Psoas muscle (tissue), 8 donors: ENCODE measurements around the gene AKAP9. TPM values are rescaled to one million over a fixed set of nuclear protein-coding genes. Genes with fewer than 3 reads are reported as not detected.
"Not testable (repeated sequence)": the region's sequence is repeated elsewhere in the genome, so short reads cannot be mapped to it uniquely, and the experiment has no call there.

Experiments used
- ATAC-seq, 4 donors: fragments of 200-7000 bp; cut with Tn5 transposase; one replicate each; pipeline ENCODE4 v1.9.1; 2020; ENCODE audit warnings: moderate library complexity in 3 of 4, mild to moderate bottlenecking in 2 of 4
- DNase-seq, 2 donors: peaks; one replicate each; pipeline ENCODE4 v3.0.0-alpha.2; 2020
- H3K27ac ChIP-seq: fragments of 200-600 bp; one replicate; pipeline ENCODE4 v1.8.0; 2022
- H3K27me3 ChIP-seq, 3 donors: fragments of 200-600 bp in 1 of 3; one replicate each; pipeline versions ENCODE4 v1.6.1 to v1.8.0; 2013 to 2022; ENCODE audit warnings: low read length in 2 of 3, mild to moderate bottlenecking in 2 of 3, moderate library complexity in 1 of 3; ENCODE audit not compliant: insufficient read depth in 3 of 3
- H3K36me3 ChIP-seq, 2 donors: fragments of 200-600 bp in 1 of 2; one replicate each; pipeline versions ENCODE4 v1.6.1 to v1.8.0; 2013 to 2022; ENCODE audit warnings: low read depth in 1 of 2, mild to moderate bottlenecking in 1 of 2, moderate library complexity in 1 of 2; ENCODE audit not compliant: insufficient read depth in 1 of 2
- H3K4me1 ChIP-seq: fragments of 200-600 bp; one replicate; pipeline ENCODE4 v1.8.0; 2022
- H3K4me3 ChIP-seq: fragments of 200-600 bp; one replicate; pipeline ENCODE4 v1.8.0; 2022; ENCODE audit warnings: mild to moderate bottlenecking
- H3K9me3 ChIP-seq: fragments of 200-600 bp; one replicate; pipeline ENCODE4 v1.8.0; 2022
- WGBS, 3 donors: extraction: QIAGEN DNeasy Blood & Tissue Kit; methylation state at CpG; one replicate each; pipeline versions ENCODE4 v1.1.6 to v1.1.7; 2013; 5-methylcytosine and 5-hydroxymethylcytosine counted together
- intact Hi-C, 2 donors: fragments of 100-400 bp; cut with DNase I; formaldehyde crosslinking; loops; one replicate each; pipeline versions ENCODE4 v1.11.0 to v1.14.2; 2022
- polyA plus RNA-seq, 3 donors: library from polyadenylated mRNA; stranded (reverse); fragments of 200-250 nt; gene quantifications; one replicate each; pipeline ENCODE4 v1.2.3, GENCODE V29; 2013
- total RNA-seq, 4 donors: library from RNA; stranded (reverse); fragmentation: NEBNext Ultra II Directional in 2 of 4; extraction: Animal tissue kit (Norgen Biotek cat#: 25700) in 2 of 4; gene quantifications; one replicate each; pipeline versions ENCODE4 v1.2.1 to v1.2.4, GENCODE V29; 2021 to 2023
- TF ChIP-seq, protein P1 (sequence below): fragments of 200-600 bp; IDR thresholded peaks from one replicate; pipeline ENCODE4 v1.8.0; 2022; ENCODE audit warnings: antibody characterized with exemption
- donor health status: healthy with polysubstance abuse.
- donor health status: DM: no; HTN: no; CAD: no; lungs with moderate emphysema.
- donor health status: Bipolar disorder and iron deficiency.
- donor health status: healthy.
- donor health status: DM: yes; HTN: yes; CAD: no.
- donor health status: DM: no; HTN: no; CAD: no.
- donor health status: DM: no; HTN: no; CAD: no.
- donor health status: DM: yes; HTN: yes; CAD: no.

Gene AKAP9
- total and polyA plus RNA-seq, 7 donors = 6.0 to 44.4 (median 24.6) TPM

DNA sequence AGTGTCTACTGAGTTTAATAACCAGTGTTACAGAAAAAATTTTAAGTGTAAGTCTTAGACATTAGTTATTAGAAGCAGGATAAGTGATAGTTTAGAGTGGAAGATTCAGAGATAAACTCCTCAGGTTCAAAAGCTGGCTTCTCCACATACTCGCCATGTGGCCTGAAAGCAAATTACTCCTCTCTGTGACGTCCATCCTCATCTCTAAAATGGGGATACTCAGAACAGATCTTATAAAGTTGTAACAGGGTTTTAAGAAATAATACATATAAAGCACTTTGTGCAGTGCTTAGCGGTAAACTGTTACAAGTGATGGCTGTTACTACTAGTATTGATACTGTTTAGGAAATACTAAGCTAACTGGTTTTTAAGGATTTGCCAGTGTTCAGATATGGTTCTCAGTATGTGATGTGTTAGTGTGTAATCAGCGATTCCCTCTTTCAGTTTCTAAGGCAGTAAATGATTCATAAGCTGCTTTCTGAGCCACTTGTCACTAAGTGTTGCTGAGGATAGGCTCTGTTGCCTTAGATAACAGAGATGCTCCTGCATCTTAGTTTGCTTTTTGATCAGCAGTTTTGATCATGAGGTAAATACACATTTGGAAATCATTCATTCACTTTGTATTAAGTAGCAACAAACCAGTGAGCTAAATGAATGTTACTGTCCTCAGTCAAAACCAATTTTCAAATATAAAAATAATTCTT lies 134.9 kb downstream of the AKAP9 start:
- DNase-seq (no peak), ATAC-seq (no peak)
- Histone ChIP-seq H3K9me3 (no peaks in the 10 kb centered on the region), H3K4me1 (no peaks in the 10 kb centered on the region), H3K4me3 (no peak overlapping the region), H3K36me3 (peaks cover 0 to 99% of the 10 kb centered on the region in 2 donors), H3K27me3 (no peaks in the 10 kb centered on the region), H3K27ac (no peak overlapping the region)
- 95 to 97% (median 95%) methylated on average over 4 of the region's 4 CpGs for WGBS, 3 donors
- intact Hi-C loops = loop anchor here in 1 of 2 donors (10.0 kb wide), 1 partner anchor 429 kb away; no protein-coding TSS in a partner anchor
- TF ChIP-seq, protein P1, sequence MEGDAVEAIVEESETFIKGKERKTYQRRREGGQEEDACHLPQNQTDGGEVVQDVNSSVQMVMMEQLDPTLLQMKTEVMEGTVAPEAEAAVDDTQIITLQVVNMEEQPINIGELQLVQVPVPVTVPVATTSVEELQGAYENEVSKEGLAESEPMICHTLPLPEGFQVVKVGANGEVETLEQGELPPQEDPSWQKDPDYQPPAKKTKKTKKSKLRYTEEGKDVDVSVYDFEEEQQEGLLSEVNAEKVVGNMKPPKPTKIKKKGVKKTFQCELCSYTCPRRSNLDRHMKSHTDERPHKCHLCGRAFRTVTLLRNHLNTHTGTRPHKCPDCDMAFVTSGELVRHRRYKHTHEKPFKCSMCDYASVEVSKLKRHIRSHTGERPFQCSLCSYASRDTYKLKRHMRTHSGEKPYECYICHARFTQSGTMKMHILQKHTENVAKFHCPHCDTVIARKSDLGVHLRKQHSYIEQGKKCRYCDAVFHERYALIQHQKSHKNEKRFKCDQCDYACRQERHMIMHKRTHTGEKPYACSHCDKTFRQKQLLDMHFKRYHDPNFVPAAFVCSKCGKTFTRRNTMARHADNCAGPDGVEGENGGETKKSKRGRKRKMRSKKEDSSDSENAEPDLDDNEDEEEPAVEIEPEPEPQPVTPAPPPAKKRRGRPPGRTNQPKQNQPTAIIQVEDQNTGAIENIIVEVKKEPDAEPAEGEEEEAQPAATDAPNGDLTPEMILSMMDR = no peak

- no peak overlapping the region for H3K4me3 ChIP-seq
- no peak for DNase-seq
- no peaks in the 10 kb centered on the region for H3K4me1 ChIP-seq
- H3K36me3 ChIP-seq = peaks cover 0 to 100% of the 10 kb centered on the region in 2 donors
- H3K9me3 ChIP-seq = no peaks in the 10 kb centered on the region
- TF ChIP-seq, protein P1 = no peak
- no peaks in the 10 kb centered on the region for H3K27me3 ChIP-seq
- 44 to 70% (median 67%) methylated on average over 1 of the region's 1 CpG for WGBS, 3 donors
- no peak for ATAC-seq
- H3K27ac ChIP-seq = no peak overlapping the region
- intact Hi-C loops = loop anchor here in 1 of 2 donors (10.0 kb wide), 1 partner anchor 428 kb away; no protein-coding TSS in a partner anchor
These were observed 135.8 kb downstream of the AKAP9 start for GRCh38 chr7:92076509-92076908.

DNA sequence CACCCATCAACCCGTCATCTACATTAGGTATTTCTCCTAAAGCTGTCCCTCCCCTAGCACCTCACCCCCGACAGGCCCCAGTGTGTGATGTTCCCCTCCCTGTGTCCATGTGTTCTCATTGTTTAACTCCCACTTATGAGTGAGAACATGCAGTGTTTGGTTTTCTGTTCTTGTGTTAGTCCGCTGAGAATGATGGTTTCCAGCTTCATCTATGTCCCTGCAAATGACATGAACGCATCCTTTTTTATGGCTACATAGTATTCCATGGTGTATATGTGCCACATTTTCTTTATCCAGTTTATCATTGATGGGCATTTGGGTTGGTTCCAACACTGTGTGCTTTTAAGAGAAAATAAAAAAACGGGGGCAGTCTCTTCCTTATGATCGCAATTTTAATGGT lies 143.3 kb downstream of the AKAP9 start:
- H3K27ac ChIP-seq, DNase-seq, H3K27me3 ChIP-seq, H3K4me3 ChIP-seq, ATAC-seq, H3K9me3 ChIP-seq, H3K4me1 ChIP-seq: not testable (repeated sequence)
- H3K36me3 ChIP-seq = peaks cover 3 to 100% of the 10 kb centered on the region in 2 donors
- intact Hi-C loops = loop anchor here in 1 of 2 donors (5.0 kb wide), 2 partner anchors 133 to 418 kb away; no protein-coding TSS in a partner anchor
- WGBS, 3 donors = 96 to 98% (median 98%) methylated on average over 6 of the region's 6 CpGs

DNA sequence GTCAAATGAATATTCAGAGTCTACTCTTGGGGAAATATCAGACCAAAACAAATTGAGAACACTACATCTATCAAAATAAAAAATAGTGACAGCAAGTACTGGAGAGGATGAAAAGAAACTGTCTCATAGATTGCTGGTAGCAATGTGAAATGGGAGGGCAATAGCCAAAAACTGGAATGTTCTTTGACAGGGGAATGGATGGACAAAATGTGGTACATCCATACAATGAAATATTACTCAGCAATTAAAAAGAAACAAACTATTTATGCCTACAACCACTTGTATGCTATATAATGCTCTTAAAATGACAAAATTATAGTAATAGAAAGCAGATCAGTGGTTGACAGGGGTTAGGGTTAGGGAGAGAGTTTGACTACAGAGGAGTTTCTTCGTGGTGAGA lies 147.6 kb downstream of the AKAP9 start:
- WGBS, 3 donors = 96 to 100% (median 100%) methylated on average over 1 of the region's 1 CpG
- intact Hi-C loops = no loop called here
- ATAC-seq = no peak

DNA sequence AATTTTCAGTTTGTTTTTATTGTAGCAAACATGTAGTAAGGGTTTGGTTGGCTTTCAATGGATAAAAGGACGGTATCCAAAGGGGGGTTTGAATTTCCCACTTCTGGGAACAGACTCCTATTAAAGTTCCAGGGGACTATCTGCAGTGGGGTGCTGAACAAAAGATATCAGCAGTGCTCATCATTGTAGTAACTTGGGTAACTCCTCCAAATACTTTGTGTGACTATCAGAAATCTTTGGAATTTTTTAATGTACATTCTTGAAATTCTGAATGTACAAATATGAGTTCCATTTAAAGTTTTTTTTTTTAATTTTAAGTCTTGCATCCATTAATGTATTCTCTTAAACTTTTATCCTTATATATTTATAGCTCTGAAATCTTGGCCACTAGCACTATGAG lies 151.5 kb downstream of the AKAP9 start:
- no peaks in the 10 kb centered on the region for H3K9me3 ChIP-seq
- H3K4me3 ChIP-seq = no peak overlapping the region
- 68 to 94% (median 78%) methylated on average over 1 of the region's 1 CpG for WGBS, 3 donors
- TF ChIP-seq, protein P1 = no peak
- ATAC-seq (no peak), DNase-seq (no peak)
- H3K36me3 ChIP-seq = peaks cover 9 to 93% of the 10 kb centered on the region in 2 donors
- intact Hi-C loops = loop anchor here (5.0 to 10.0 kb wide), 2 partner anchors 125 to 303 kb away; no protein-coding TSS in a partner anchor
- no peaks in the 10 kb centered on the region for H3K27me3 ChIP-seq
- no peaks in the 10 kb centered on the region for H3K4me1 ChIP-seq
- no peak overlapping the region for H3K27ac ChIP-seq

More for the DNA sequence above, 147.6 kb downstream of the AKAP9 start:
- Histone ChIP-seq H3K36me3 (peaks cover 8 to 94% of the 10 kb centered on the region in 2 donors), H3K4me3 (no peak overlapping the region), H3K27me3 (no peaks in the 10 kb centered on the region), H3K9me3 (no peaks in the 10 kb centered on the region), H3K27ac (no peak overlapping the region), H3K4me1 (no peaks in the 10 kb centered on the region)
- no peak for DNase-seq
- TF ChIP-seq, protein P1 = no peak
